Measurements from ENCODE around the gene TMEM131. TPM values are rescaled to one million over a fixed set of nuclear protein-coding genes. Genes with fewer than 3 reads are reported as not detected.

Gene TMEM131
- total RNA-seq, 1 donor from 2014 or later, result 59.4 TPM

DNA sequence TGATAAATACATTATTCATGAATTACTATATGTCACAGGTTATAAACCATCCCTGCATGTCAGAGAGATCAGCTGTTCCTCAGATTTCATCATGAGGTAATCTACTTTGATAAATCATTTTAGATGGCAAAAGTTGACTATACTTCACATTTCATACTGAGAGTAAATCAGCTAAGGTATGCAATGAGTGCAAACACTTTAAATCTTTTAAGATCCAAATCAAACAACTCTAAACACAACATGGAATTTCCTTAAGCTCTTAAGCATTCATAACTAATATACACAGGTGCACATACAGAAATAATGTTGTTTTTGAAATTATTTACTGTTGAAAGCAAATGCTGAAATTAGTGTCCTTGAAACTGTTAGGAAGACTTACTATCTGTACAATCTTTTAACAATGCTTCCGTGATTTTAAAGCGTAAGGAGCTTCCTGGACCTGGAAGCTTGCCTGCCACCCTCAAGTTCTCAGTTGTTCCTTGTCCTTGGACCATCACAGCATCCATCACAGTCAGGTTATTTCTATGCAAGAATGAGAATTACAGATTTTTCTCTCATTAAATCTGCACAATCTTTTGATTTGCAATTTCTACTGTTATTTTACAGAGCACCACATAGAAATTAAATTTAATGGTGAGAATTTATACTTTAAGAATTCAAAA lies 199.2 kb downstream of the TMEM131 start:
- Histone ChIP-seq H3K27ac (no peak overlapping the region), H3K79me2 (ENCODE audit: low read depth) (no peaks in the 10 kb centered on the region), H3K4me2 (no peak overlapping the region), H3K9me3 (ENCODE audit: low read depth) (no peaks in the 10 kb centered on the region), H3K4me1 (no peaks in the 10 kb centered on the region), H3K9ac (no peak overlapping the region), H3K27me3 (no peaks in the 10 kb centered on the region), H2AFZ (replicated peaks) (no peak overlapping the region), H3K4me3 (no peak overlapping the region), H3F3A (ENCODE audit: low read depth) (no peaks in the 10 kb centered on the region), H4K20me1 (ENCODE audit: low read depth) (no peaks in the 10 kb centered on the region), H3K36me3 (peaks cover 21% of the 10 kb centered on the region)
- Mint-ChIP-seq H3K27me3 (ENCODE audit: insufficient read depth, low read depth) (peaks cover 2% of the 10 kb centered on the region), H3K4me1 (no peaks in the 10 kb centered on the region), H3K36me3 (peaks cover 18% of the 10 kb centered on the region), H3K27ac (no peak overlapping the region), H3K9me3 (no peaks in the 10 kb centered on the region), H3K4me3 (no peak overlapping the region)
- DNase-seq (ENCODE audit: low spot score), result no peak
- TF ChIP-seq CTCF (IDR thresholded peaks at IDR 0.05) (no peak), EZH2phosphoT487 (IDR thresholded peaks at IDR 0.05) (no peak)

DNA sequence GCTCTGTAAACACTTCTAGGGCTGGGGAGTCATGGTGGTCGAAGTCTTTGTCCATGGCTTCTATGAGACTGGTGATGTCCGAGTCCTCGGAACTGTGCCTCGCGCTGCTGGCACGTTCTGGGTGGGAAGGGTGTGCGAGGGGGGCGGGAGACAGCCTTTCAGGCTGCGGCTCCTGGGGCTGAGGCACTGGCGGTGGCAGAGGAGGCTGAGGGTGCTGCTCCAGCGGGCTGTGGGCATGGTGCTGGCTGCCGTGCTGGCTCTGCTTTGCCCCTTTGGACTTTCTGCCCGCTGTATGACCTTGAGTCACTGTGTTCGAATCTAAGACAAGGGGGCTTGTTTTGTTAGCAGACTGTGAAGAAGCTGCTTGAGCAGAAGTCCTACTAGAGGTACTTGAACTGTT lies 203.3 kb downstream of the TMEM131 start:
- Histone ChIP-seq H3K27me3 (no peaks in the 10 kb centered on the region), H3K79me2 (ENCODE audit: low read depth) (no peaks in the 10 kb centered on the region), H3K4me2 (no peak overlapping the region), H3K9ac (no peak overlapping the region), H3K4me3 (no peak overlapping the region), H4K20me1 (ENCODE audit: low read depth) (no peaks in the 10 kb centered on the region), H3K9me3 (ENCODE audit: low read depth) (no peaks in the 10 kb centered on the region), H3K36me3 (peaks cover 15% of the 10 kb centered on the region), H3K27ac (no peak overlapping the region), H3K4me1 (no peaks in the 10 kb centered on the region), H3F3A (ENCODE audit: low read depth) (no peaks in the 10 kb centered on the region), H2AFZ (replicated peaks) (no peak overlapping the region)
- H3K36me3 Mint-ChIP-seq, result peaks cover 22% of the 10 kb centered on the region
- TF ChIP-seq EZH2phosphoT487 (IDR thresholded peaks at IDR 0.05) (no peak), CTCF (IDR thresholded peaks at IDR 0.05) (no peak), EZH2 (IDR thresholded peaks at IDR 0.05) (no peak)
- no peak overlapping the region for H3K27ac Mint-ChIP-seq
- no peak overlapping the region for H3K4me3 Mint-ChIP-seq
- H3K27me3 Mint-ChIP-seq (ENCODE audit: insufficient read depth, low read depth), result peaks cover 2% of the 10 kb centered on the region
- no peak for DNase-seq (ENCODE audit: low spot score)
- no peaks in the 10 kb centered on the region for H3K4me1 Mint-ChIP-seq
- H3K9me3 Mint-ChIP-seq, result no peaks in the 10 kb centered on the region

- H3K9ac ChIP-seq, result no peak overlapping the region
- no peak for DNase-seq (ENCODE audit: low spot score)
- no peaks in the 10 kb centered on the region for H3K36me3 ChIP-seq
- H3K4me3 Mint-ChIP-seq, result no peak overlapping the region
- no peak overlapping the region for H2AFZ ChIP-seq (replicated peaks)
- no peaks in the 10 kb centered on the region for H3K27me3 ChIP-seq
- no peaks in the 10 kb centered on the region for H3K9me3 ChIP-seq (ENCODE audit: low read depth)
- no peak overlapping the region for H3K27ac Mint-ChIP-seq
- no peaks in the 10 kb centered on the region for H4K20me1 ChIP-seq (ENCODE audit: low read depth)
- H3K4me1 ChIP-seq, result no peaks in the 10 kb centered on the region
- H3K4me2 ChIP-seq, result no peak overlapping the region
- H3F3A ChIP-seq (ENCODE audit: low read depth), result no peaks in the 10 kb centered on the region
- TF ChIP-seq CTCF (IDR thresholded peaks at IDR 0.05), result no peak
- no peak for TF ChIP-seq EZH2phosphoT487 (IDR thresholded peaks at IDR 0.05)
- TF ChIP-seq EZH2 (IDR thresholded peaks at IDR 0.05), result no peak
- H3K4me1 Mint-ChIP-seq, result no peaks in the 10 kb centered on the region
- H3K79me2 ChIP-seq (ENCODE audit: low read depth), result no peaks in the 10 kb centered on the region
- peaks cover 2% of the 10 kb centered on the region for H3K27me3 Mint-ChIP-seq (ENCODE audit: insufficient read depth, low read depth)
- no peak overlapping the region for H3K4me3 ChIP-seq
- no peaks in the 10 kb centered on the region for H3K9me3 Mint-ChIP-seq
- peaks cover 24% of the 10 kb centered on the region for H3K36me3 Mint-ChIP-seq
- H3K27ac ChIP-seq, result no peak overlapping the region
Observed at GRCh38 chr2:97788986-97789644, 206.6 kb downstream of the TMEM131 start.
